ENCODE results near the gene GMDS.

Gene GMDS

GRCh38 chr6:1604158-1605003 is 641.0 kb downstream of the GMDS start:
- H3K9ac ChIP-seq (ENCODE audit: low read depth in 1 of 2, low read length in 2 of 2) = peak overlapping the region in 1 of 2 donors; percentile 50
- H3K36me3 ChIP-seq (ENCODE audit: control insufficient read depth in 2 of 2, insufficient read depth in 2 of 2, low read length in 2 of 2) = no peaks in the 10 kb centered on the region
- H3K9me3 ChIP-seq (ENCODE audit: control insufficient read depth in 2 of 2, low read length in 2 of 2) = no peaks in the 10 kb centered on the region
- peak overlapping the region; percentile 37 to 41 for H3K4me3 ChIP-seq (ENCODE audit: low read length in 2 of 2)
- peaks cover 22 to 31% of the 10 kb centered on the region in 2 donors for H3K4me1 ChIP-seq (ENCODE audit: control insufficient read depth in 2 of 2, insufficient read depth in 2 of 2, low read length in 2 of 2)
- H3K27ac ChIP-seq (ENCODE audit: low read depth in 2 of 2, low read length in 2 of 2) = no peak overlapping the region
- H3K27me3 ChIP-seq (ENCODE audit: control insufficient read depth in 2 of 2, insufficient read depth in 2 of 2, low read length in 2 of 2) = peaks cover 75 to 93% of the 10 kb centered on the region in 2 donors

GRCh38 chr6:1603708-1604107 is 641.7 kb downstream of the GMDS start:
- Histone ChIP-seq H3K4me1 (ENCODE audit: control insufficient read depth in 2 of 2, insufficient read depth in 2 of 2, low read length in 2 of 2) (peaks cover 18 to 26% of the 10 kb centered on the region in 2 donors), H3K4me3 (ENCODE audit: low read length in 2 of 2) (no peak overlapping the region), H3K9ac (ENCODE audit: low read depth in 1 of 2, low read length in 2 of 2) (no peak overlapping the region), H3K36me3 (ENCODE audit: control insufficient read depth in 2 of 2, insufficient read depth in 2 of 2, low read length in 2 of 2) (no peaks in the 10 kb centered on the region), H3K27me3 (ENCODE audit: control insufficient read depth in 2 of 2, insufficient read depth in 2 of 2, low read length in 2 of 2) (peaks cover 78 to 88% of the 10 kb centered on the region in 2 donors), H3K27ac (ENCODE audit: low read depth in 2 of 2, low read length in 2 of 2) (no peak overlapping the region), H3K9me3 (ENCODE audit: control insufficient read depth in 2 of 2, low read length in 2 of 2) (no peaks in the 10 kb centered on the region)

GRCh38 chr6:1602049-1602713 is 643.2 kb downstream of the GMDS start:
- Histone ChIP-seq H3K4me1 (ENCODE audit: control insufficient read depth in 2 of 2, insufficient read depth in 2 of 2, low read length in 2 of 2) (peaks cover 18 to 21% of the 10 kb centered on the region in 2 donors), H3K27me3 (ENCODE audit: control insufficient read depth in 2 of 2, insufficient read depth in 2 of 2, low read length in 2 of 2) (peaks cover 63 to 76% of the 10 kb centered on the region in 2 donors), H3K27ac (ENCODE audit: low read depth in 2 of 2, low read length in 2 of 2) (no peak overlapping the region), H3K36me3 (ENCODE audit: control insufficient read depth in 2 of 2, insufficient read depth in 2 of 2, low read length in 2 of 2) (no peaks in the 10 kb centered on the region), H3K9me3 (ENCODE audit: control insufficient read depth in 2 of 2, low read length in 2 of 2) (no peaks in the 10 kb centered on the region), H3K4me3 (ENCODE audit: low read length in 2 of 2) (no peak overlapping the region), H3K9ac (ENCODE audit: low read depth in 1 of 2, low read length in 2 of 2) (no peak overlapping the region)

- H3K9ac ChIP-seq (ENCODE audit: low read depth in 1 of 2, low read length in 2 of 2) = no peak overlapping the region
- H3K9me3 ChIP-seq (ENCODE audit: control insufficient read depth in 2 of 2, low read length in 2 of 2) = no peaks in the 10 kb centered on the region
- H3K27me3 ChIP-seq (ENCODE audit: control insufficient read depth in 2 of 2, insufficient read depth in 2 of 2, low read length in 2 of 2) = peaks cover 55 to 72% of the 10 kb centered on the region in 2 donors
- no peak overlapping the region for H3K27ac ChIP-seq (ENCODE audit: low read depth in 2 of 2, low read length in 2 of 2)
- no peaks in the 10 kb centered on the region for H3K36me3 ChIP-seq (ENCODE audit: control insufficient read depth in 2 of 2, insufficient read depth in 2 of 2, low read length in 2 of 2)
- peaks cover 18% of the 10 kb centered on the region in 2 donors for H3K4me1 ChIP-seq (ENCODE audit: control insufficient read depth in 2 of 2, insufficient read depth in 2 of 2, low read length in 2 of 2)
- H3K4me3 ChIP-seq (ENCODE audit: low read length in 2 of 2) = no peak overlapping the region
These were observed 644.0 kb downstream of the GMDS start for GRCh38 chr6:1601158-1602048.

- no peak overlapping the region for H3K4me3 ChIP-seq (ENCODE audit: low read length in 2 of 2)
These were observed 644.6 kb downstream of the GMDS start for GRCh38 chr6:1600764-1601157.

GRCh38 chr6:1600063-1600763 is 645.2 kb downstream of the GMDS start:
- H3K27me3 ChIP-seq (ENCODE audit: control insufficient read depth in 2 of 2, insufficient read depth in 2 of 2, low read length in 2 of 2) = peaks cover 52 to 68% of the 10 kb centered on the region in 2 donors
- no peak overlapping the region for H3K9ac ChIP-seq (ENCODE audit: low read depth in 1 of 2, low read length in 2 of 2)
- H3K4me3 ChIP-seq (ENCODE audit: low read length in 2 of 2) = no peak overlapping the region
- peaks cover 17 to 19% of the 10 kb centered on the region in 2 donors for H3K4me1 ChIP-seq (ENCODE audit: control insufficient read depth in 2 of 2, insufficient read depth in 2 of 2, low read length in 2 of 2)
- H3K36me3 ChIP-seq (ENCODE audit: control insufficient read depth in 2 of 2, insufficient read depth in 2 of 2, low read length in 2 of 2) = no peaks in the 10 kb centered on the region
- H3K27ac ChIP-seq (ENCODE audit: low read depth in 2 of 2, low read length in 2 of 2) = no peak overlapping the region
- H3K9me3 ChIP-seq (ENCODE audit: control insufficient read depth in 2 of 2, low read length in 2 of 2) = no peaks in the 10 kb centered on the region

More at GRCh38 chr6:1600764-1601157, 644.6 kb downstream of the GMDS start:
- H3K36me3 ChIP-seq (ENCODE audit: control insufficient read depth in 2 of 2, insufficient read depth in 2 of 2, low read length in 2 of 2) = no peaks in the 10 kb centered on the region
- H3K9me3 ChIP-seq (ENCODE audit: control insufficient read depth in 2 of 2, low read length in 2 of 2) = no peaks in the 10 kb centered on the region
- H3K4me1 ChIP-seq (ENCODE audit: control insufficient read depth in 2 of 2, insufficient read depth in 2 of 2, low read length in 2 of 2) = peaks cover 18 to 20% of the 10 kb centered on the region in 2 donors
- H3K27ac ChIP-seq (ENCODE audit: low read depth in 2 of 2, low read length in 2 of 2) = no peak overlapping the region
- no peak overlapping the region for H3K9ac ChIP-seq (ENCODE audit: low read depth in 1 of 2, low read length in 2 of 2)
- peaks cover 53 to 70% of the 10 kb centered on the region in 2 donors for H3K27me3 ChIP-seq (ENCODE audit: control insufficient read depth in 2 of 2, insufficient read depth in 2 of 2, low read length in 2 of 2)

GRCh38 chr6:1599469-1599868 is 645.9 kb downstream of the GMDS start:
- H3K27ac ChIP-seq (ENCODE audit: low read depth in 2 of 2, low read length in 2 of 2) = no peak overlapping the region
- no peaks in the 10 kb centered on the region for H3K9me3 ChIP-seq (ENCODE audit: control insufficient read depth in 2 of 2, low read length in 2 of 2)
- H3K27me3 ChIP-seq (ENCODE audit: control insufficient read depth in 2 of 2, insufficient read depth in 2 of 2, low read length in 2 of 2) = peaks cover 50 to 64% of the 10 kb centered on the region in 2 donors
- H3K36me3 ChIP-seq (ENCODE audit: control insufficient read depth in 2 of 2, insufficient read depth in 2 of 2, low read length in 2 of 2) = no peaks in the 10 kb centered on the region
- peaks cover 9 to 14% of the 10 kb centered on the region in 2 donors for H3K4me1 ChIP-seq (ENCODE audit: control insufficient read depth in 2 of 2, insufficient read depth in 2 of 2, low read length in 2 of 2)
- H3K4me3 ChIP-seq (ENCODE audit: low read length in 2 of 2) = no peak overlapping the region
- no peak overlapping the region for H3K9ac ChIP-seq (ENCODE audit: low read depth in 1 of 2, low read length in 2 of 2)

- H3K9me3 ChIP-seq (ENCODE audit: control insufficient read depth in 2 of 2, low read length in 2 of 2) = no peaks in the 10 kb centered on the region
- no peaks in the 10 kb centered on the region for H3K36me3 ChIP-seq (ENCODE audit: control insufficient read depth in 2 of 2, insufficient read depth in 2 of 2, low read length in 2 of 2)
- H3K4me1 ChIP-seq (ENCODE audit: control insufficient read depth in 2 of 2, insufficient read depth in 2 of 2, low read length in 2 of 2) = peaks cover 8% of the 10 kb centered on the region in 2 donors
- peaks cover 53 to 62% of the 10 kb centered on the region in 2 donors for H3K27me3 ChIP-seq (ENCODE audit: control insufficient read depth in 2 of 2, insufficient read depth in 2 of 2, low read length in 2 of 2)
- no peak overlapping the region for H3K27ac ChIP-seq (ENCODE audit: low read depth in 2 of 2, low read length in 2 of 2)
- no peak overlapping the region for H3K9ac ChIP-seq (ENCODE audit: low read depth in 1 of 2, low read length in 2 of 2)
- H3K4me3 ChIP-seq (ENCODE audit: low read length in 2 of 2) = no peak overlapping the region
These were observed 646.5 kb downstream of the GMDS start for GRCh38 chr6:1598886-1599285.

- Histone ChIP-seq H3K4me3 (ENCODE audit: low read length in 2 of 2) (no peak overlapping the region), H3K27ac (ENCODE audit: low read depth in 2 of 2, low read length in 2 of 2) (no peak overlapping the region), H3K27me3 (ENCODE audit: control insufficient read depth in 2 of 2, insufficient read depth in 2 of 2, low read length in 2 of 2) (peaks cover 49 to 58% of the 10 kb centered on the region in 2 donors), H3K36me3 (ENCODE audit: control insufficient read depth in 2 of 2, insufficient read depth in 2 of 2, low read length in 2 of 2) (no peaks in the 10 kb centered on the region), H3K4me1 (ENCODE audit: control insufficient read depth in 2 of 2, insufficient read depth in 2 of 2, low read length in 2 of 2) (peaks cover 7 to 8% of the 10 kb centered on the region in 2 donors), H3K9ac (ENCODE audit: low read depth in 1 of 2, low read length in 2 of 2) (no peak overlapping the region), H3K9me3 (ENCODE audit: control insufficient read depth in 2 of 2, low read length in 2 of 2) (no peaks in the 10 kb centered on the region)
These were observed 647.0 kb downstream of the GMDS start for GRCh38 chr6:1598433-1598832.
